K562 treated with DMSO at 1 percent for 4 hours (cell line): ENCODE measurements around the gene MNS1. TPM values are rescaled to one million over a fixed set of nuclear protein-coding genes. Genes with fewer than 3 reads are reported as not detected.

Experiments
- total RNA-seq: library from RNA; unstranded; fragments of 300-600 nt; gene quantifications from 2 replicates; pipeline ENCODE4 v1.2.3, GENCODE V29; 2022; ENCODE audit not compliant: insufficient read depth

The MNS1 gene, protein sequence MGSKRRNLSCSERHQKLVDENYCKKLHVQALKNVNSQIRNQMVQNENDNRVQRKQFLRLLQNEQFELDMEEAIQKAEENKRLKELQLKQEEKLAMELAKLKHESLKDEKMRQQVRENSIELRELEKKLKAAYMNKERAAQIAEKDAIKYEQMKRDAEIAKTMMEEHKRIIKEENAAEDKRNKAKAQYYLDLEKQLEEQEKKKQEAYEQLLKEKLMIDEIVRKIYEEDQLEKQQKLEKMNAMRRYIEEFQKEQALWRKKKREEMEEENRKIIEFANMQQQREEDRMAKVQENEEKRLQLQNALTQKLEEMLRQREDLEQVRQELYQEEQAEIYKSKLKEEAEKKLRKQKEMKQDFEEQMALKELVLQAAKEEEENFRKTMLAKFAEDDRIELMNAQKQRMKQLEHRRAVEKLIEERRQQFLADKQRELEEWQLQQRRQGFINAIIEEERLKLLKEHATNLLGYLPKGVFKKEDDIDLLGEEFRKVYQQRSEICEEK
- 1.4 and 2.2 TPM in 2 replicates for total RNA-seq

DNA sequence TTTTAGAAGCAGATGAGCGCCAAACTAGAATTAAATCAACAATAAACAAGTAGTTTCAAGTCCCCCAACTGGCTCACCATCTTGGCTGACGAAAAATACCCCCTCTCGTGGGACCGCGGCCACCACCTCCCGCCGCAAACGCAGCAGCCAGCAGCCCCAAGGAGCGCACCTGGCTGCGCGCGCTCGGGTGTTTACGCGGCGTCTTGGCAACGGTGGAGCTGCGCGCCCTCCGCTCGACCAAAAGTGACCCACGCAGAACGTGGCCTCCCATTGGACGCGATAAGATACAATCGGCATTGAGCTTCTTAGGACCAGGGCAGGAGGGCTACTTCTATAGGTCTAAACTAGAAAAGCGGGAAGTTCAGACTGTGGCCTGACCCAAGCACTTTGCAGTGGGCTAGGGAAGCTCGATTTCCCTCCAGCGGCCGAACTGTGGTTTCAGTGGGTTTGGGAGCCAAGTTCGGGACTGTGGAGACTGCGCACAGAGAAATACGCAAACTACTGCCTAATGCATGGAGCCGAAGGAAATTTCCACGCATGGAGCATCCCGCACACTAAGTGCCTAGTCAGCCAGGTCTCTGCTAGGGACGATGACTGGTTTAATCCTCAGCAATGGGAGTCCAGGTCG, at the start of gene MNS1:
TSS of gene MNS1 (minus strand) at position 245 of the 628 bp plus-strand sequence. CDS start at position 80, 165 bp downstream.

Other genes starting within 250 kb of the MNS1 start
- 6.4 and 8.8 TPM in 2 replicates for gene RFX7, start 221.3 kb downstream of the MNS1 start, total RNA-seq
- 4.6 and 5.8 TPM in 2 replicates for gene TEX9, start 99.7 kb downstream of the MNS1 start, total RNA-seq